ENCODE measurements around the gene SETDB2.
A peak's percentile ranks its signal among the peaks of the same experiment; 100 is the strongest.

SETDB2 gene

DNA sequence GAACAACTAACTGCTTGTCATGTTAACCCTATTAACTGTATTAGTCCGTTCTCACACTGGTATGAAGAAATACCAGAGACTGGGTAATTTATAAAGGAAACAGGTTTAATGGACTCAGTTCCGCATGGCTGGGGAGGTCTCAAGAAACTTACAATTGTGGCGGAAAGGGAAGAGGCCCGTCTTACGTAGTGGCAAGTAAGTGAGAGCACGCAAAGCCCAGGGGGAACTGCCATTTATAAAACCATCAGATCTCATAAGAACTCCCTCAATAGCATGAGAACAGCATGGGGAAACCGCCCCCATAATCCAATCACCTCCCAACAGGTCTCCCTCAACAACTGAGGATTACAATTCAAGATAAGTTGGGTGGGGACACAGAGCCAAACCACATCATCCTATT, 86.4 kb downstream of the SETDB2 start:
- H3K27me3 ChIP-seq (ENCODE audit: control insufficient read depth, low read length): no peaks in the 10 kb centered on the region
- no peaks in the 10 kb centered on the region for H3K9me2 ChIP-seq (replicated peaks; ENCODE audit: control insufficient read depth, low read length)
- peak overlapping the region; percentile 46 for H3K4me2 ChIP-seq (ENCODE audit: low read length)
- H3K4me1 ChIP-seq (ENCODE audit: control insufficient read depth, low read length): peaks cover 65% of the 10 kb centered on the region
- H3K27ac ChIP-seq (ENCODE audit: low read depth, low read length): peak overlapping the region; percentile 67
- H3K4me3 ChIP-seq (ENCODE audit: low read length): peak overlapping the region; percentile 43
- H3F3A ChIP-seq (ENCODE audit: control insufficient read depth, insufficient read depth): peaks cover 17% of the 10 kb centered on the region
- H3K36me3 ChIP-seq (ENCODE audit: control insufficient read depth, low read length): peaks cover 71% of the 10 kb centered on the region
- no peaks in the 10 kb centered on the region for H4K20me1 ChIP-seq (ENCODE audit: control insufficient read depth, insufficient read depth, low read depth, low read length)
- peaks cover 3% of the 10 kb centered on the region; the same call in 1 of the 2 replicates for H3K79me2 ChIP-seq (ENCODE audit: control insufficient read depth, low read length)
- TF ChIP-seq, protein P1, sequence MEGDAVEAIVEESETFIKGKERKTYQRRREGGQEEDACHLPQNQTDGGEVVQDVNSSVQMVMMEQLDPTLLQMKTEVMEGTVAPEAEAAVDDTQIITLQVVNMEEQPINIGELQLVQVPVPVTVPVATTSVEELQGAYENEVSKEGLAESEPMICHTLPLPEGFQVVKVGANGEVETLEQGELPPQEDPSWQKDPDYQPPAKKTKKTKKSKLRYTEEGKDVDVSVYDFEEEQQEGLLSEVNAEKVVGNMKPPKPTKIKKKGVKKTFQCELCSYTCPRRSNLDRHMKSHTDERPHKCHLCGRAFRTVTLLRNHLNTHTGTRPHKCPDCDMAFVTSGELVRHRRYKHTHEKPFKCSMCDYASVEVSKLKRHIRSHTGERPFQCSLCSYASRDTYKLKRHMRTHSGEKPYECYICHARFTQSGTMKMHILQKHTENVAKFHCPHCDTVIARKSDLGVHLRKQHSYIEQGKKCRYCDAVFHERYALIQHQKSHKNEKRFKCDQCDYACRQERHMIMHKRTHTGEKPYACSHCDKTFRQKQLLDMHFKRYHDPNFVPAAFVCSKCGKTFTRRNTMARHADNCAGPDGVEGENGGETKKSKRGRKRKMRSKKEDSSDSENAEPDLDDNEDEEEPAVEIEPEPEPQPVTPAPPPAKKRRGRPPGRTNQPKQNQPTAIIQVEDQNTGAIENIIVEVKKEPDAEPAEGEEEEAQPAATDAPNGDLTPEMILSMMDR (IDR thresholded peaks at IDR 0.05; ENCODE audit: low read depth, low read length, poor library complexity, severe bottlenecking): no peak
- TF ChIP-seq EZH2phosphoT487 (IDR thresholded peaks at IDR 0.05; ENCODE audit: borderline replicate concordance, low read length): no peak
- no peaks in the 10 kb centered on the region for H3K9me3 ChIP-seq (ENCODE audit: control insufficient read depth, insufficient read depth, low read length)

DNA sequence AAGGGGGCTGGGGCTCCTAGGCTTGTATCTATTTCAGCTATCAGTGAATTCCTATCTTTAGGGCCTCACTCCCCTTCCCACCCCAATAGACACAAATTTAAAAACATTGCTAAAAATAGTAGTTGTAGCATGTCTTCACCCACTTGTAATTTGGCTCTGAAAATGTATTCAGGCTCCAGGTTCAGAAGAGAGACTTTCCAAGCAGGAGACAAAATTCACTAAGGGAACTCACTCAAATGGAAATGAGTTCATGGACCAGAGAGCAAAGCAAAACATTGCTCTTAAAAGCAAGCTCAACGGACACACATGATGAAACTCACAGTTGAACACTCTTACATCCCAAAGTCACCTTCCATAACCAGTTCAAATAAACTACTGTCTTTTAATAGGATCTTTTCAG, 88.5 kb downstream of the SETDB2 start:
- peak overlapping the region; percentile 49 for H3K27ac ChIP-seq (ENCODE audit: low read depth, low read length)
- H3K27me3 ChIP-seq (ENCODE audit: control insufficient read depth, low read length): no peaks in the 10 kb centered on the region
- no peaks in the 10 kb centered on the region for H4K20me1 ChIP-seq (ENCODE audit: control insufficient read depth, insufficient read depth, low read depth, low read length)
- no peaks in the 10 kb centered on the region for H3K9me2 ChIP-seq (replicated peaks; ENCODE audit: control insufficient read depth, low read length)
- H3F3A ChIP-seq (ENCODE audit: control insufficient read depth, insufficient read depth): peaks cover 15% of the 10 kb centered on the region
- TF ChIP-seq, protein P1 (IDR thresholded peaks at IDR 0.05; ENCODE audit: low read depth, low read length, poor library complexity, severe bottlenecking): no peak
- no peak for TF ChIP-seq EZH2phosphoT487 (IDR thresholded peaks at IDR 0.05; ENCODE audit: borderline replicate concordance, low read length)
- peak overlapping the region; percentile 61 for H3K4me2 ChIP-seq (ENCODE audit: low read length)
- peak overlapping the region; percentile 44 for H3K4me3 ChIP-seq (ENCODE audit: low read length)
- H3K79me2 ChIP-seq (ENCODE audit: control insufficient read depth, low read length): peaks cover 3% of the 10 kb centered on the region; the same call in 1 of the 2 replicates
- H3K36me3 ChIP-seq (ENCODE audit: control insufficient read depth, low read length): peaks cover 60% of the 10 kb centered on the region
- peaks cover 75% of the 10 kb centered on the region for H3K4me1 ChIP-seq (ENCODE audit: control insufficient read depth, low read length)
- H3K9me3 ChIP-seq (ENCODE audit: control insufficient read depth, insufficient read depth, low read length): no peaks in the 10 kb centered on the region

DNA sequence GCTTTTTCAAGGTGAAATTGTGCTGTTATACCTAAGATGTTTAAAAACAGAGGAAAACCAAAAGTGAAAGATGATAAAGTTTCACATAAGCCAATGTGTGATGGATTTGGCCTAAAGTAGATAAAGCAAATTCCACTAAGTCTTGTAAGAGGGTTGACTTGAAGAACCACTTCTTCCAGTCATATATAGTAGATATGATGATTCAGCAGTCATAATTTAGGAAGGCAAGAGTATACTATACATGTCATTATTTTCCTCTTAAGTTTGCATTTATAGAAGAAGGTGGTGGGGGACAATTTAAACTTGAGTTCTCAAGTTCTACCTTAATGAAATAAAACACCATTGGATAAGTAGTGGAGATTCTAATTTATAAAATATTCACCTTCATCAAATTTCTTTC, 88.9 kb downstream of the SETDB2 start:
- no peaks in the 10 kb centered on the region for H3K9me2 ChIP-seq (replicated peaks; ENCODE audit: control insufficient read depth, low read length)
- H3K4me2 ChIP-seq (ENCODE audit: low read length): peak overlapping the region; percentile 61
- H3K4me1 ChIP-seq (ENCODE audit: control insufficient read depth, low read length): peaks cover 70% of the 10 kb centered on the region
- no peaks in the 10 kb centered on the region for H3K27me3 ChIP-seq (ENCODE audit: control insufficient read depth, low read length)
- H3K36me3 ChIP-seq (ENCODE audit: control insufficient read depth, low read length): peaks cover 60% of the 10 kb centered on the region
- no peaks in the 10 kb centered on the region for H4K20me1 ChIP-seq (ENCODE audit: control insufficient read depth, insufficient read depth, low read depth, low read length)
- H3K79me2 ChIP-seq (ENCODE audit: control insufficient read depth, low read length): peaks cover 3% of the 10 kb centered on the region; the same call in 1 of the 2 replicates
- peak overlapping the region; percentile 44 for H3K4me3 ChIP-seq (ENCODE audit: low read length)
- no peaks in the 10 kb centered on the region for H3K9me3 ChIP-seq (ENCODE audit: control insufficient read depth, insufficient read depth, low read length)
- peaks cover 17% of the 10 kb centered on the region for H3F3A ChIP-seq (ENCODE audit: control insufficient read depth, insufficient read depth)
- peak overlapping the region; percentile 49 for H3K27ac ChIP-seq (ENCODE audit: low read depth, low read length)
- TF ChIP-seq, protein P1 (IDR thresholded peaks at IDR 0.05; ENCODE audit: low read depth, low read length, poor library complexity, severe bottlenecking): no peak
- TF ChIP-seq EZH2phosphoT487 (IDR thresholded peaks at IDR 0.05; ENCODE audit: borderline replicate concordance, low read length): no peak

All from DOHH2 (cell line).